ENCODE measurements around the gene MCUB.

MCUB gene

DNA sequence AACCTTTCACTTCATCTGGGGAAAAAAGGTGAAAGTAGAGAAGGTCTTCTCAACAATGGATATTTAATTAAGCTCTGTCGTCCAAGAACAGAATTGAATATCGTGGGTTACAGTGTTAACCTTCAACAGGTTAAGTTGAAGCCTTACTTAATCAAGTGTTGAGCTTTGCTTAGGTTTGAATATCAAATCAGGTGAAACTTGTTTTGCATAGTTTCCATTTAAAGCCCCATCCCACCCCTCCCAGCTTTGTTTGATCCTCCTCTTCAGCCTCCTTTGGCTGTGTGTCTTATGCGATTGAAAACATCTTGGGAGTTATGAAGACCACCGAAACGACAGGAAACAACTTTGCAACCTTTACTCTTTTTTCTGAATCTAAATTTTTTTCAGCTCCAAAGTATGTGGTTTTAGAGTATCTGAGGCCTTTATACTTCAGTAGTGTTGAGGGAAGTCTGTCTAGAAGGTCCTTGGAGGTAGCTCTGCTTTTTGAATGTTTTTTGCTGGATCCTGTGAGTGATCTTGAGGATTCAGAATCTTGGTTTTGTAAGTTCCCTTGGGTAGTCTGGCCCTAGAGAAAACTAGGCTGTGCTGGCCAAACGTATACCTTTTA is 39.1 kb downstream of the MCUB start:
- no peak overlapping the region for H3K27ac ChIP-seq (ENCODE audit: poor library complexity, severe bottlenecking)
- no peaks in the 10 kb centered on the region for H3K9me3 ChIP-seq (ENCODE audit: severe bottlenecking)
- H3K4me3 ChIP-seq (ENCODE audit: severe bottlenecking): no peak overlapping the region
- H3K4me1 ChIP-seq (ENCODE audit: insufficient read depth, poor library complexity, severe bottlenecking): no peaks in the 10 kb centered on the region
- no peak for DNase-seq (ENCODE audit: low spot score)
- TF ChIP-seq, protein P1, sequence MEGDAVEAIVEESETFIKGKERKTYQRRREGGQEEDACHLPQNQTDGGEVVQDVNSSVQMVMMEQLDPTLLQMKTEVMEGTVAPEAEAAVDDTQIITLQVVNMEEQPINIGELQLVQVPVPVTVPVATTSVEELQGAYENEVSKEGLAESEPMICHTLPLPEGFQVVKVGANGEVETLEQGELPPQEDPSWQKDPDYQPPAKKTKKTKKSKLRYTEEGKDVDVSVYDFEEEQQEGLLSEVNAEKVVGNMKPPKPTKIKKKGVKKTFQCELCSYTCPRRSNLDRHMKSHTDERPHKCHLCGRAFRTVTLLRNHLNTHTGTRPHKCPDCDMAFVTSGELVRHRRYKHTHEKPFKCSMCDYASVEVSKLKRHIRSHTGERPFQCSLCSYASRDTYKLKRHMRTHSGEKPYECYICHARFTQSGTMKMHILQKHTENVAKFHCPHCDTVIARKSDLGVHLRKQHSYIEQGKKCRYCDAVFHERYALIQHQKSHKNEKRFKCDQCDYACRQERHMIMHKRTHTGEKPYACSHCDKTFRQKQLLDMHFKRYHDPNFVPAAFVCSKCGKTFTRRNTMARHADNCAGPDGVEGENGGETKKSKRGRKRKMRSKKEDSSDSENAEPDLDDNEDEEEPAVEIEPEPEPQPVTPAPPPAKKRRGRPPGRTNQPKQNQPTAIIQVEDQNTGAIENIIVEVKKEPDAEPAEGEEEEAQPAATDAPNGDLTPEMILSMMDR (IDR thresholded peaks at IDR 0.05; ENCODE audit: poor library complexity, severe bottlenecking): no peak
- no peaks in the 10 kb centered on the region for H3K27me3 ChIP-seq (ENCODE audit: insufficient read depth, poor library complexity, severe bottlenecking)
- H3K36me3 ChIP-seq (ENCODE audit: low read depth): no peaks in the 10 kb centered on the region
- no peak for ATAC-seq (ENCODE audit: low read depth)

DNA sequence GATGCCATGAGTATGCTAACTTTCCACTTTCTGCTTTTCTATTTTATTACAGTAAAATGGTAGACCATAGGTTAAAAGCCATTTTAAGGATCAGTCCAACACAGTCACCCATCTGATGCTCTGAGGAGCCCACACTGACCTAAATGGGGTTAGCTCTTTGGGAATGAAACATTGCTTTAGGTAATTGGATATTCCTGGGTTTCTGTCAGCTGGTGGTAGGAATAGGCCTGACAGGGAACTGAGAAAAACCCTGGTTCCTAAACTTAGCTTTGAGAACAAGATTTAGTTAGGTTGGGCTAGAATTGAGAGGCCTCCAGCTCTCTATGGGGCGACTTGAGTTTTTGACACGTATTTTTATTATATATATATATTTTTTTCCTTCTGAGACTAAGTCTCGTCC is 40.4 kb downstream of the MCUB start:
- ATAC-seq (ENCODE audit: low read depth): no peak
- Histone ChIP-seq H3K27me3 (ENCODE audit: insufficient read depth, poor library complexity, severe bottlenecking) (no peaks in the 10 kb centered on the region), H3K36me3 (ENCODE audit: low read depth) (no peaks in the 10 kb centered on the region), H3K4me3 (ENCODE audit: severe bottlenecking) (no peak overlapping the region), H3K4me1 (ENCODE audit: insufficient read depth, poor library complexity, severe bottlenecking) (no peaks in the 10 kb centered on the region), H3K27ac (ENCODE audit: poor library complexity, severe bottlenecking) (no peak overlapping the region), H3K9me3 (ENCODE audit: severe bottlenecking) (no peaks in the 10 kb centered on the region)
- TF ChIP-seq, protein P1 (IDR thresholded peaks at IDR 0.05; ENCODE audit: poor library complexity, severe bottlenecking): no peak
- DNase-seq (ENCODE audit: low spot score): no peak

GRCh38 chr4:109601336-109601735 is 41.3 kb downstream of the MCUB start:
- TF ChIP-seq, protein P1 (IDR thresholded peaks at IDR 0.05; ENCODE audit: poor library complexity, severe bottlenecking): no peak
- H3K4me3 ChIP-seq (ENCODE audit: severe bottlenecking): no peak overlapping the region
- DNase-seq (ENCODE audit: low spot score) (no peak), ATAC-seq (ENCODE audit: low read depth) (no peak)
- no peaks in the 10 kb centered on the region for H3K36me3 ChIP-seq (ENCODE audit: low read depth)
- no peaks in the 10 kb centered on the region for H3K27me3 ChIP-seq (ENCODE audit: insufficient read depth, poor library complexity, severe bottlenecking)
- no peak overlapping the region for H3K27ac ChIP-seq (ENCODE audit: poor library complexity, severe bottlenecking)
- H3K9me3 ChIP-seq (ENCODE audit: severe bottlenecking): no peaks in the 10 kb centered on the region
- H3K4me1 ChIP-seq (ENCODE audit: insufficient read depth, poor library complexity, severe bottlenecking): no peaks in the 10 kb centered on the region

GRCh38 chr4:109607976-109608375 is 47.9 kb downstream of the MCUB start:
- DNase-seq (ENCODE audit: low spot score): no peak
- no peaks in the 10 kb centered on the region for H3K4me1 ChIP-seq (ENCODE audit: insufficient read depth, poor library complexity, severe bottlenecking)
- no peak overlapping the region for H3K4me3 ChIP-seq (ENCODE audit: severe bottlenecking)
- H3K27me3 ChIP-seq (ENCODE audit: insufficient read depth, poor library complexity, severe bottlenecking): no peaks in the 10 kb centered on the region
- H3K9me3 ChIP-seq (ENCODE audit: severe bottlenecking): no peaks in the 10 kb centered on the region
- TF ChIP-seq, protein P1 (IDR thresholded peaks at IDR 0.05; ENCODE audit: poor library complexity, severe bottlenecking): no peak
- H3K27ac ChIP-seq (ENCODE audit: poor library complexity, severe bottlenecking): no peak overlapping the region
- H3K36me3 ChIP-seq (ENCODE audit: low read depth): no peaks in the 10 kb centered on the region
- ATAC-seq (ENCODE audit: low read depth): no peak

- Histone ChIP-seq H3K4me3 (ENCODE audit: severe bottlenecking) (no peak overlapping the region), H3K36me3 (ENCODE audit: low read depth) (no peaks in the 10 kb centered on the region), H3K9me3 (ENCODE audit: severe bottlenecking) (no peaks in the 10 kb centered on the region), H3K27me3 (ENCODE audit: insufficient read depth, poor library complexity, severe bottlenecking) (no peaks in the 10 kb centered on the region), H3K27ac (ENCODE audit: poor library complexity, severe bottlenecking) (no peak overlapping the region), H3K4me1 (ENCODE audit: insufficient read depth, poor library complexity, severe bottlenecking) (no peaks in the 10 kb centered on the region)
- ATAC-seq (ENCODE audit: low read depth): no peak
- TF ChIP-seq, protein P1 (IDR thresholded peaks at IDR 0.05; ENCODE audit: poor library complexity, severe bottlenecking): no peak
- no peak for DNase-seq (ENCODE audit: low spot score)
Observed at GRCh38 chr4:109608879-109609278, 48.8 kb downstream of the MCUB start.
